Adrenal gland (tissue), 12 donors: ENCODE results near the gene WDR49. TPM values are rescaled to one million over a fixed set of nuclear protein-coding genes. Genes with fewer than 3 reads are reported as not detected.

Experiments
- DNase-seq, 7 donors: peaks; one replicate each; pipeline ENCODE4 v3.0.0-alpha.2; 2019 to 2020
- H3K27ac ChIP-seq, 5 donors: fragments of 200-600 bp; sonication (generic) in 4 of 5; 1 replicate in 3 of 5; 2 replicates in 2 of 5; pipeline versions ENCODE4 v1.5.1 to v1.8.0; 2016 to 2020; ENCODE audit warnings: mild to moderate bottlenecking in 1 of 5
- H3K27me3 ChIP-seq: fragments of 200-600 bp; 2 replicates; pipeline ENCODE4 v1.8.0; 2021
- H3K36me3 ChIP-seq, 2 donors: fragments of 200-600 bp; replicated peaks in 1 of 2; 1 replicate in 1 of 2; 2 replicates in 1 of 2; pipeline versions ENCODE4 v1.5.1 to v1.8.0; 2018 to 2022
- H3K4me1 ChIP-seq, 2 donors: fragments of 200-600 bp; replicated peaks in 1 of 2; 1 replicate in 1 of 2; 2 replicates in 1 of 2; pipeline versions ENCODE4 v1.5.1 to v1.8.0; 2018 to 2021
- H3K4me3 ChIP-seq, 4 donors: fragments of 200-600 bp; sonication (generic) in 3 of 4; one replicate each; pipeline ENCODE4 v1.5.1; 2016 to 2018
- H3K9me3 ChIP-seq, 3 donors: fragments of 200-600 bp; sonication (generic) in 1 of 3; replicated peaks in 1 of 3; 1 replicate in 2 of 3; 2 replicates in 1 of 3; pipeline versions ENCODE4 v1.5.1 to v1.8.0; 2016 to 2021
- CTCF ChIP-seq, 6 experiments: fragments of 450-650 bp in 4 of 6; fragments of 200-600 bp in 2 of 6; sonication (generic) in 1 of 6; IDR thresholded peaks; 1 replicate in 5 of 6; 2 replicates in 1 of 6; pipeline versions ENCODE4 v1.5.1 to v1.8.0; 2016 to 2021; ENCODE audit warnings: antibody characterized with exemption in 6 of 6, mild to moderate bottlenecking in 2 of 6, moderate library complexity in 1 of 6
- POLR2A ChIP-seq, 2 donors: fragments of 450-650 bp; IDR thresholded peaks; one replicate each; pipeline ENCODE4 v1.6.1; 2017; ENCODE audit warnings: antibody characterized with exemption in 2 of 2, mild to moderate bottlenecking in 2 of 2, moderate library complexity in 1 of 2
- WGBS, 4 donors: extraction: QIAGEN DNeasy Blood & Tissue Kit in 2 of 4; methylation state at CpG; one replicate each; pipeline versions ENCODE4 v1.1.5 to v1.1.7; 2013 to 2017; 5-methylcytosine and 5-hydroxymethylcytosine counted together
- intact Hi-C, 2 donors: fragments of 100-400 bp; cut with DNase I; formaldehyde crosslinking; loops; one replicate each; pipeline versions ENCODE4 v1.14.1 to v1.15.0; 2022 to 2023
- polyA plus RNA-seq, 3 donors: library from polyadenylated mRNA; stranded (reverse); fragments of 200-250 nt in 2 of 3; fragments of 350-450 nt in 1 of 3; fragmentation: Illumina TruSeq in 1 of 3; extraction: RNeasy Lipid Tissue Mini Kit (QIAGEN cat#74804) in 1 of 3; gene quantifications; one replicate each; pipeline ENCODE4 v1.2.3, GENCODE V29; 2013 to 2014
- total RNA-seq, 9 donors: library from RNA; depleted of rRNA in 4 of 9; stranded (reverse); fragments of >200 nt in 4 of 9; fragments of 120-200 nt in 1 of 9; fragmentation: NEBNext Ultra II Directional in 1 of 9; extraction: Animal tissue kit (Norgen Biotek cat#: 25700) in 1 of 9; gene quantifications; one replicate each; pipeline versions ENCODE4 v1.1.0 to v1.2.4, GENCODE V29; 2013 to 2023
- donor health status: healthy with polysubstance abuse.
- donor health status: Bipolar disorder and iron deficiency.
- donor health status: DM: yes; HTN: yes; CAD: no.
- donor health status: DM: no; HTN: no; CAD: no.
- donor health status: DM: no; HTN: no; CAD: no.
- donor health status: DM: yes; HTN: yes; CAD: no.

WDR49 gene
- total and polyA plus RNA-seq, 12 donors: 0.07 to 1.3 (median 0.34) TPM; not detected in 5

DNA sequence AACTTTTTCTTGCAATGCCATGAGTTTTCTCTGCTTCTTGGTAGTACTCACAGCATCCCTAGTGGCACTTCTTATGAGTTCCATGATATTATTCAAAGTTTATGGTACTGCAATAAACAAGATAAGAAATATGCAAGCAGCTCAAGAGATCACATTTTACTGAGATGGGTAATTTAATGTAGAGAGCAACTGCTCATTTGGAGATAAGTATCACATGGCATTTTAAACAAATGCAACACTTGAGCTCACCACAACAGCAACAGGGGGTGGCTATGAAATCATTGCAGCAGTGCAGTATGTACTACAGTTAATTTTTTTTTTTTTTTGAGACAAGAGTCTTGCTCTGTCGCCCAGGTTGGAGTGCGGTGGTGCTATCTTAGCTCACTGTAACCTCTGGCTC is 85.1 kb downstream of the WDR49 start:
- TF ChIP-seq CTCF (IDR thresholded peaks at IDR 0.05) (no peak), POLR2A (IDR thresholded peaks at IDR 0.05) (no peak)

GRCh38 chr3:167565489-167565888 is 88.3 kb downstream of the WDR49 start:
- 30 to 90% (median 74%) methylated on average over 1 of the region's 1 CpG for WGBS, 4 donors
- H3K27me3 ChIP-seq: no peaks in the 10 kb centered on the region
- intact Hi-C loops: no loop called here

More for the DNA sequence above, 85.1 kb downstream of the WDR49 start:
- Histone ChIP-seq H3K9me3 (no peaks in the 10 kb centered on the region), H3K27ac (no peak overlapping the region), H3K4me3 (no peak overlapping the region), H3K4me1 (no peaks in the 10 kb centered on the region), H3K27me3 (no peaks in the 10 kb centered on the region), H3K36me3 (no peaks in the 10 kb centered on the region)
- no peak for DNase-seq
- WGBS, 4 donors: 87 to 89% (median 89%) methylated on average over 2 of the region's 2 CpGs
- intact Hi-C loops: no loop called here

DNA sequence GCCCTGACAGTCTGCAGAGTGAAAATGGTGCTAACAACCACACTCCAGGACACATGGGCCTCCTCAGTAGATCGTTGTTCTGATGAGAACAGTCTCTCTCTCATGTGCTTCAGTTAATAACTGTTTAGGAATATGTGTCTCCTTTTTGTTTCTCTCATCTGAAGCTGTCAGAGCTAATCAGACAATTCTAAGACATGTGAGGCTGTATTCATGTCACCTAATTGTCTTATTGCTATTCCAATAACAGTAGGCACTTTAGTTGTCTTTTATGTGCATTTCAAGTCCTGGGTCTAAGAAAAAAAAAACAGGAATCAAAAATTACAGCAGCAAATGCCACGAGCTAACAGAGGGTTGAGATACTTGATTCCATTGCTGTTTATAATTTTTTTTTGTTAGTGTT is 89.1 kb downstream of the WDR49 start:
- no peak for TF ChIP-seq POLR2A (IDR thresholded peaks at IDR 0.05)
- no peak for TF ChIP-seq CTCF (IDR thresholded peaks at IDR 0.05)
- no peaks in the 10 kb centered on the region for H3K27me3 ChIP-seq
- H3K36me3 ChIP-seq: no peaks in the 10 kb centered on the region
- H3K4me1 ChIP-seq: no peaks in the 10 kb centered on the region
- no peak overlapping the region for H3K4me3 ChIP-seq
- H3K9me3 ChIP-seq: no peaks in the 10 kb centered on the region
- intact Hi-C loops: no loop called here
- DNase-seq: no peak
- 38 to 52% (median 39%) methylated on average over 2 of the region's 2 CpGs for WGBS, 4 donors
- H3K27ac ChIP-seq: no peak overlapping the region

More at GRCh38 chr3:167565489-167565888, 88.3 kb downstream of the WDR49 start:
- DNase-seq: no peak
- Histone ChIP-seq H3K27ac (no peak overlapping the region), H3K36me3 (no peaks in the 10 kb centered on the region), H3K9me3 (no peaks in the 10 kb centered on the region), H3K4me1 (no peaks in the 10 kb centered on the region), H3K4me3 (no peak overlapping the region)
- no peak for TF ChIP-seq POLR2A (IDR thresholded peaks at IDR 0.05)
- no peak for TF ChIP-seq CTCF (IDR thresholded peaks at IDR 0.05)

GRCh38 chr3:167559924-167560323 is 93.8 kb downstream of the WDR49 start:
- intact Hi-C loops: no loop called here
- 86 to 93% (median 87%) methylated on average over 4 of the region's 4 CpGs for WGBS, 4 donors
- H3K4me1 ChIP-seq: no peaks in the 10 kb centered on the region
- H3K4me3 ChIP-seq: no peak overlapping the region
- H3K27ac ChIP-seq: no peak overlapping the region
- no peaks in the 10 kb centered on the region for H3K9me3 ChIP-seq
- TF ChIP-seq CTCF (IDR thresholded peaks at IDR 0.05): no peak
- DNase-seq: no peak
- H3K36me3 ChIP-seq: no peaks in the 10 kb centered on the region
- no peaks in the 10 kb centered on the region for H3K27me3 ChIP-seq
